Left forelimb (tissue), 1 donor: ENCODE measurements around the gene TYMS.
"Not testable (repeated sequence)": the region's sequence is repeated elsewhere in the genome, so short reads cannot be mapped to it uniquely, and the experiment has no call there.

Source experiments
- DNase-seq: peaks from one replicate; pipeline ENCODE4 v3.0.0-alpha.2; 2018; ENCODE audit warnings: low spot score

Gene TYMS

DNA sequence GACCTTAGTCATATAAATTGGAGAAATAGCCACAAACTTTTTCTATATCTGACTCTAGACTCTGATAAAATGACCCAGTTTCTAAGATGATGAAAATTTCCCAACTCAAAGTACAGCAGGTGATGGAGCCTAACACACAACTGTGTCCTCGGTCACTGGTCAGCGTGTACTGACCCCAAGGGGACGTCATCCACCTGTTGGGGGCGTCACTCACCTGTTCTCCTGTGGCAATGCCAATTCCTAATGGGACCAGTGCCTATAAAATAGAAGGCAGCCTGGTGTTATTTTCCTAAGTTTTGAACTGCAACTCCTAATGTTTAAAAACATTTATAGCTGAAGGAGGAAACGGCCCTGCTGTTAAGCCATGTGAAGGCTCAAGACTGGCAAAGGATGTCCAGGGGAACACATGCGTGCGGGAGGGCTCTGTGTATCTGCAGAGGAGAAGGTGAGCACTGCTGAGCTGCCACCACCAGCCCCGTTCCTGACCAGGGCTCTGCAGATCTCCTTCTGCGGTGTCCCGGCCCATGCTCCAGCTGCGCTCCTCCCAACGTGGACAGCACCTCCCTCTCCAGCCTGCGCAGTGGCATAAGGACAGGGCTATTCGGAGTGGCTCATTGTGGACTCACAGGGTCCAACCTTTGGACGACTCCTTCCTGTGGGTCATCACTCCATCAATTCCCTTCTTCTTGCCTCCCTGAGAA, 21.2 kb downstream of the TYMS start:
- DNase-seq = no peak

DNA sequence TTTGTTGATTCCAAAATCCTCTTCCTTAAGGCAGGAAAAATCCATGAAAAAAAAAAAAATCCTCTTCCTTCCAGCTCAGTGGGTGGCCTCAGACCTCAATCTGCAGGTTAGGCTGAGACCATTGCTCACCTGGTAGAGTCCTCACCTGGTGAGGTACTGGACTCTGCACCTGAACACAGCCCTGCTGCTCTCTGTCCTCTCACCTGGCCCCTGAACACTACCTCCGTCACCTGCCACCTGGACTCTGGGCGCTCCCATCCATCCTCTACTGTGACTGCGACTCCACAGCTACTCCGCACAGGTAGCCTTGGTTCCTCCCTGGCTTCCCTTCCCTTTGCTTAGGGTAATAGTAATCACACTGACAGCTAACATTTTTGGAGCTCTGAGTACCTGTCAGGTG, 22.1 kb downstream of the TYMS start:
- no peak for DNase-seq

DNA sequence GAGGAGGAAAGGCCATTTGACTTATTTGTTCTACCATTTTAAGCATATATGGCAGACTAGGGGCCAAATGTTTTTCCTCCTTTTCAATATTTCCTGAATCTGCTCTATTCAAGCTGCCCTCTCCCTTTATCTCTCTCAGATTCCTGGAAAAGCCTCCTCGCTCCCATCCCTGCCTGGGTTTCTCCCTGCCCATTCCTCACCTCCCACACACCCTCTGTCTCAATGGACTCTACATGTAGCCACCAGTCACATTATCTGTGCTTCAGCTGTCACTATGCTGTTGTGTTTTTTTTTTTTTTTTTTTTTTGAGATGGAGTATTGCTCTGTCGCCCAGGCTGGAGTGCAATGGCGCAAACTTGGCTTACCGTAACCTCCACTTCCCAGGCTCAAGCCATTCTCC, 22.9 kb downstream of the TYMS start:
- DNase-seq = no peak

DNA sequence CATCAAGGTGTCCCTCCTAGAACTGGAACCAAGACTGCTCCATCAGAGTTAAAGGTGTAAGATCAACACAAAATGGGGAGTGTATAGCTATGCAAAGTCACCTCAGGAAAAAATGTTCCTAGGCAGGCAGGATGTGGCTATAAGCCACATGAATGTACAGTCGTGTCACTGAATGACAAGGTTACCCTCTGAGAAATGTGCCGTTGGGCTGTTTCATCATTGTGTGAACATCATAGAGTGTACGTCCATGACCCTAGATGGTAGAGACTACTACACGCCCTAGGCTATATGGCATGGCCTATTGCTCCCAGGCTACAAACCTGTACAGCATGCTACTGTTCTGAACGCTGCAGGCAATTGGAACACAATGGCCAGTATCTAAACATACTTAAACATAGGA, 24.5 kb downstream of the TYMS start:
- no peak for DNase-seq

DNA sequence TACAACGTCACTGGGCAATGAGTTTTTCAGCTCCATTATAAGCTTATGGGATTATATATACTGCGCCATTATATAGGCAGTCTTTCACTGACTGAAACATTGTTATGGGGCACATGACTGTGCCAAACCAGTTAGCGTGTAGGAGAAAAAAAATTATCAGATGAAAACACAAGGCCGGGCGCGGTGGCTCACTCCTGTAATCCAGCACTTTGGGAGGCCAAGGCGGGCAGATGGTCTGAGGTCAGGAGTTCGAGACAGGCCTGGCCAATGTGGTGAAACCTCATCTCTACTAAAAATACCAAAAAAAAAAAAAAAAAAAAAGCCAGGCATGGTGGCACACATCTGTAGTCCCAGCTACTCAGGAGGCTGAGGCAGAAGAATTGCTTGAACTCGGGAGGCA, 25.0 kb downstream of the TYMS start:
- DNase-seq = not testable (repeated sequence)

DNA sequence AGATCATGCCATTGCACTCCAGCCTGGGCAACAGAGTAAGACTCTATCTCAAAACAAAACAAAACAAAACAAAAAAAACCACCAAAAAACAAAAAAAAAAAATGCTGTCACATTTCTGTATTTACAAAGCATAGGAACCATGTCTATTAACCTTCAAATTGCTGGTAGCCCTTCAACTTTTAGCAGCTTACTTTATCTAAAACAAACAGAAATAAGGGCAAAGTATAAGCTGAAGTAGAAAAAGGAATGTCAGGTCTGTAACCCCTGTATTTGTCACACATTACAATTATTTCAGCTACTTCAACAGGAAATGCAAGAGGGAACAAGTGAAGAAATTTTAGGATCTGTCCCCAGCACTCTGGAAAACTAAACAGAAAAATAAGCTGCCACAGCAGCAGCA, 25.4 kb downstream of the TYMS start:
- DNase-seq = no peak

DNA sequence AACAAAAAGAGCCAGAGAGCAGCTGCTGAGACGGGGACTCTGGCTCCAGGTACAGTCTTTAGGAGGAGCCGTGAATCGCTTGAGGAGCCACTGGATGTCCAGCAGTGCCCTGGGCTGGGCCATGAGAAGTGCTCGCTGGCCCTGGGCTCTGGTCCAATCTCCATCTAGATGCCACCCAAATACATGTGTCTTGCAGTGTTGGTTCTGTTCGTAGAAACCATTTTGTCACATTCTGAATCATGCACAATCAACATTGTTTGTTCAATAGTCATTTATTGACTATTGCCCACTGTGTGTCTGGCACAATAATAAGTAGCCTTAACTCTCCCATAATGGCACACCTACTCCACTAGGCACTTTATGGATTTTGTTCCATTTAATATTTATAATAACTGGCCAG, 26.1 kb downstream of the TYMS start:
- DNase-seq = no peak

DNA sequence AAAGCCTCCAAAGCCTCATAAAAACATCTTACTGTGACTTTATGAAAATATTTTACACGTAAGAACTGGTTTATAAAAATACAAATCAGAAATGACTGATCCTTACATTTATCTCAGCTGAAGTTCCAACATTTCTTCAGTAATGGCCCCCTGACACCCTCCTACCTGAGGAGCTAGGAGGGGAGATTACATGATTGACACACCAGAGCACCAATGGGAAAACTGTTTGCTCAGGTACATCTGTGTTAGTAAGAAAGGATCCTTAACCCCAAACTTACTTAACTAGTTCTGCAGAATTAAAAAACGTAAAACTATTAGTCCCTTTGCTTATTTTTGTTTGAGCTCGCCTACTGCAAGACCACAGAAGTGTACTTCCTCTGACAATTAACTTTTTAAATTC, 28.0 kb downstream of the TYMS start:
- DNase-seq = no peak

DNA sequence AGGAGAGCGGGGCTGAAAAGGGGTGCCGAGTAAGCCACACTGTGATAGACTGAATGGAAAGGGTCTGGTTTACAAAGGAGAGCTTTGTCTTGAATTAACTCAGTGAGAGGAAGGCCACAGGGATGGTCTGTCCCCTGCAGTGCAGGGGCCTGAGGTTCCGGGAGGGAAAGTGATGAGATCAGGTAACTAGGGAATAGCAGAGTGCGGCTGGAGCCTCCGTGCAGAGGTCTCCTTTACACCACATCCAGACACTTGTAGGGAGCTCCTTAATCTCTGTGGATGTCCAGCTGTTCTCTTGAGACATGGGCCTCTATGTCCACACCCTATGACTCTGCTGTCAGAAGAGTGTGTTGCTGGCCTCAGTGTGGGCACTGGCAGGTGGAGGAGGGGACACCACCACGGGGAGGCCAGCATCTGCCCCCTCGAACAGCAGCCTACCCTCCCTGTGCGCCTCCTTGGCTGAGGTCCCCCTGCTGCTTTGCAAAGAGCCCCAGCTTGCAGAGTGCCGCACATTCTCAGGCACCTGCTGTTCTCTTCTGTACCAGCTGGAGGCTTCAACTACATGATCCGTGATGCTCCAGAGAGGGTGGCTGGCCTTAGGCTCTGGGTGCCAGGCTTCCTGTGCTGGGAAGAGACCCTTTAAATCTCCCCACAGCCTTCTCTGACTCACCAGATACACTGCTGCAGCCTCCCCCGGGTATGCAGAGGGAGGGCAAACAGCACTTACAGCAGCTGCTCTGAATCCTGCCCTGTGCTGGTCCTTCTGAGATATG, 29.1 kb downstream of the TYMS start:
- no peak for DNase-seq

DNA sequence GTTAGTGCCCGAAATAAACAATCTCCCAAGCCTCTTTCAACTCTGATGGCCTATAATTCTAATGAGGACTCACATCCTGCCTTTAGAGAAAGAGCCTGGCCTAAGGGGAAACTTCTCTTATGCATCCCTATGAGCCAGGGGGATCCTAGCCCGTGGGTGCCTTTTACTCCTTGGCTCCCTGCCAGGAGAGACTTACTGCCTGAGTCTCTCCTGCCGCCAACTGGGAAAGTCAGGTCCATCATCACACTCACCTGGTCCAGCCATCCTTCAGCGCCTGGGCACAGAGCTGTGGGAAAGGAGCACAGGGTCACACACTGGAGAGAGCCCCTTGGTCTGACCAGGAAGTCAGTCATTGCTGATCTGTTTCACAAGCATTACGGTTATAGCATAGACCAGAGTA, 30.9 kb downstream of the TYMS start:
- DNase-seq = no peak

DNA sequence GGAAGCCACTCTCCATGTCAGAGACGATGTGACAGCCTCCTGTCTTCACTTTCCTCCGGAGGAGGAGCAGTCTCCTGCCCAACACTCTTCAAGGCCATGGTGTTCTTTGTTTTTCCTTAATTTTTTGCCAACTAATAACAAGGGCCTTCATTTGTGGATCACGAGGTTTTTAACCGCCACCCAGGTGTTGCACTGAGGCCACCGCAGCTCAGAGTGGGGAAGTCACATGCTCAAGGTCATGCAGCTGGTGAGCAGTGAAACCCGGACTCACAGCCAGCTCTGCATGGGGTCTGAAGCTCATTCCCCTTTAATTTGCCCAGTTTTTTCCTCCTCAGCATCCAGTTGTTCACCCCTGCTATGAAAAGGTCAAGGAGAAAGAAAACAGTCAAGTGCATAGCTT, 35.4 kb downstream of the TYMS start:
- no peak for DNase-seq

DNA sequence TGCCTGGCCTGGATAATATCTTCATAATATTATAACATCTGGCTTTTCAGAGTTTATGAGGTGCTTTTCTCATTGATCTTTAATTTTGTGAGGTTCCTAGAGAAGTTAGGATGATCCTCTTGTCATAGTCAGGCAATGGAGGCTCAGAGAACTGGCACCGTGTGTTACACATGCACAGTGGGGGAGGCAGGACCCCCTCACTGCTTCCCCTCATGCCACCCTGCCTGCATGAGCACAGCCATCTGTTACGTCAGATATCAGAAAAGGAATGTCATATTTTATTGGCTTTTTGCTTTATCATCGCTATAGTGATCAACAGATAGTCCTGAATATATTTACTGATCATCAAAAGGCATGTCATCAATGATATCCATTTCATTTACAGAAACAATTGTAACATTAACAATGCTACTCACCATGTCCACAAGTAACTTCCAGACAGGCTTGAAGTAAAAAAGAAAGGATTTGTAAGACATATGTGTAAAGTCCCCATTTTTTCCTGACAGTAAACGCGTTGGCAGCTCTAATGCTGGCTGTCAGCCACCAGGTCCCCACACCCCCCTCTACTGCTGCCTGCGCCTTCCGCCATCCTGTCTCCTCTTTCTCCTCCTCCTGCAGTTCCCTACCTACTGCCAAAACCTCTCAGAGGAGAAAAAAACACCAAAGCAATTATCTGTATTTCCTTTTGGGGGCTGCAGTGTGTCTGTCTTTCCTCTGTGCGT, 36.2 kb downstream of the TYMS start:
- DNase-seq = no peak

DNA sequence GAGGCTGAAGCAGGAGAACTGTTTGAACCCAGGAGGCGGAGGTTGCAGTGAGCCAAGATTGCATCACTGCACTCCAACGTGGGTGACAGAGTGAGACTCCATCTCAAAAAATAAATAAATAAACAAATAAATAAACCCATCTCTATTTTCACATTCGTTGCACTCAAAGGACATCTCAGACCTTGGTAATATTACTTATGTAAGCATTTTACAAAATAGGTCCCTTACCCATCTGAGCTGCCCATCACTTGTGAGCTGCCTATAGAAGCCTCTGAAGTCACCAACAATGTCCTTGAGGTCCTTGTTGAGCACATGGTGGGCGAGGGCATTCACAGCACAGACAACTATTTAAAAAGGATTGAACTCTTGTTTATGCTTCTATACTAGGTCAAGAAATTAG, 39.6 kb downstream of the TYMS start:
- no peak for DNase-seq

DNA sequence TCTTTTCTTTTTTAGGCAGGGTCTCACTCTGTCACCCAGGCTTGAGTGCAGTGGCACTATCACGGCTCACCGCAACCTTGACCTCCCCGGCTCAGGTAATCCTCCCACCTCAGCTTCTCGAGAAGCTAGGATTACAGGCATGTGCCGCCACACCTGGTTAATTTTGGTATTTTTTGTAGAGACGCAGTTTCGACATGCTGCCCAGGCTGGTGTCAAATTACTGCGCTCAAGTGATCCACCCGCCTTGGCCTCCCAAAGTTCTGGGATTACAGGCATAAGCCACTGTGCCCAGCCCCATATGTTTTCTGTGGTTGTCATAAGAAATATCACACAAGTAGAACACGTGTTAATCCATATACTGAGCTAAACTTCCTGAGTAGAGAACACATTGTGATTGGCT, 40.3 kb downstream of the TYMS start:
- DNase-seq = no peak

DNA sequence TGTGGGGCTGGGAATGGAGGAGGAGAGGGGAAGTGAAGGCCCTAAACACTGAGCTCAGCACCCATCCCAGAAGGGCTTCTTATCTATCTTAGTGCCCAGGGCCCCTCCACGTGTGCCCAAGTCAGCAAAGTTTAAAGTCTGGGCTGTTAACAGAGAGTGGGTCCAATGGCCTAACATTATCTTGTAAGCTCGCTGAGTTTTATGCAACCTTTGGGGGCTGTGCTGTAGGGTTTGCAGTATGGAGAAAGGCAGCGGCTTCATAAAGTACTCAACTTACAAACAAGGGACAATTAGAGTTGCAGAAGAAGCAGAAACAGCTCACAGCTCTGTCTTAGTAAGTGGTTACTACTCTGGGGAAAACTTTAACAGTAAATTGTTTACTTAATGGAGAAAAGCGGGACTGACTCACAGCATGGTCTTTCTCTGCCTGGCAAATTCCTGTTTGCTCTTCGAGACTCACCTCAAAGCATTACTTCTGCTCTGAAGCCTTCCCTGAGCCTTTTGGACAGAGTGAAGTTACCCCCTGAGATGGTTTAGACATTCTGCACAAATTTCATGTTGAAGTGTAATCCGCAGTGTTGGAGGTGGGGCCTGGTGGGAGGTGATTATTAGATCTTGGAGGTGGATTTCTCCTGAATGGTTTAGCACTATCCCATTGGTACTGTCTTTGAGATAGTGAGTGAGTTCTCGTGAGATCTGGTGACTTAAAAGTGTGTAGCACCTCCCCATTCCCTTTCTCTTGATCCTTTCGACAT, 45.9 kb downstream of the TYMS start:
- DNase-seq = no peak

DNA sequence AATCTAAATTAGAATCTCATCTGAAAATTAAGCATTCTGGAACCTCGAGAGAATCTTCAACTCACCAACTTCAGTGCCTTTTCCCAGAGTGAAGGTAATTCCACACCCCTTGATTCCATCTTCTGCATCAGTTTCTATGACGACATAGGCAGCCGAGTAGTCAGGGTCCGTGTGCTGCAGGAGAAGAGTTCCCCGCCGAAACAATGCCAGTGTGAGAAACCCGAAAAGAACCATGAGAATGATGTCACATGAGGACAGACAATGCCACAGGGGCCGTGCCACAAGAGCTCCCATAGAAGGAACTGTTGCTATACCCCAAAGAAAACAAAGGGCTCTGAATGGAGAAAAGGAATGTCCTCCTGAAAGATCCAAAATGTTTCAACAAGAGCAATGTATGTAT, 49.0 kb downstream of the TYMS start:
- no peak for DNase-seq

DNA sequence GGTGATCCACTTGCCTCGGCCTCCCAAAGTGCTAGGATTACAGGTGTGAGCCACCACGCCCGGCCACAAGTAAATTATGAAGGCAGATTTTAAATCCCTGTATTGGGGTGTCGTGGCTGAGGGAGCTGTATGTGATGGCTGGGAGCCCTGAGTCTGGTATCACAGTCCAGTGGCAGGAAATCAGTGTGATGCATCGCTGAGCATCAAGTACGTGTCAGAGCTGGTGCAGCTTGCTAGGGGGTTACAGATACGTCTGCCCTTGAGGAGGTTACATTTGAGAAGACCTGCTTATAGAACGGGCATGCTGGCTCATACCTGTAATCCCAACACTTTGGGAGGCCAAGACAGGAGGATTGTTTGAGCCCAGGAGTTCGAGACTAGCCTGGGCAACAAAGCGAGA, 50.6 kb downstream of the TYMS start:
- DNase-seq = no peak

DNA sequence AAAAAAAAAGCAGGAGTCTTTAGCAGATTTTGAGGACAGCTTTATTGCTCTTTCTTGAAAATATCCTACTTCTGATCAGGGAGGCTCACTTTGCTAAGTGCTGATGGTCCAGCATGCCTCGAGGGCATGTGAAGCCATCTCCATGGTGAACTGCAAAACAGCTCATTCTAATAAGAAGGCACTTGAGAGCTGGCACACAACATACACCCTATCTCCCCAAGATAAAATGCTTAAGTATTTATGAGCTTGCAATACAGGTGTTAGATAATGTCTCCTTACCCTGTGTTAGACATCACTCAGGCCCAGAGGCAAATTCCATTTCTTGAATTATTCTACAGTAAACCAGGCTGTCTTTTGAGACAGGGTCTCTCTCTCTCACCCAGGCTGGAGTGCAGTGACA, 52.3 kb downstream of the TYMS start:
- no peak for DNase-seq

DNA sequence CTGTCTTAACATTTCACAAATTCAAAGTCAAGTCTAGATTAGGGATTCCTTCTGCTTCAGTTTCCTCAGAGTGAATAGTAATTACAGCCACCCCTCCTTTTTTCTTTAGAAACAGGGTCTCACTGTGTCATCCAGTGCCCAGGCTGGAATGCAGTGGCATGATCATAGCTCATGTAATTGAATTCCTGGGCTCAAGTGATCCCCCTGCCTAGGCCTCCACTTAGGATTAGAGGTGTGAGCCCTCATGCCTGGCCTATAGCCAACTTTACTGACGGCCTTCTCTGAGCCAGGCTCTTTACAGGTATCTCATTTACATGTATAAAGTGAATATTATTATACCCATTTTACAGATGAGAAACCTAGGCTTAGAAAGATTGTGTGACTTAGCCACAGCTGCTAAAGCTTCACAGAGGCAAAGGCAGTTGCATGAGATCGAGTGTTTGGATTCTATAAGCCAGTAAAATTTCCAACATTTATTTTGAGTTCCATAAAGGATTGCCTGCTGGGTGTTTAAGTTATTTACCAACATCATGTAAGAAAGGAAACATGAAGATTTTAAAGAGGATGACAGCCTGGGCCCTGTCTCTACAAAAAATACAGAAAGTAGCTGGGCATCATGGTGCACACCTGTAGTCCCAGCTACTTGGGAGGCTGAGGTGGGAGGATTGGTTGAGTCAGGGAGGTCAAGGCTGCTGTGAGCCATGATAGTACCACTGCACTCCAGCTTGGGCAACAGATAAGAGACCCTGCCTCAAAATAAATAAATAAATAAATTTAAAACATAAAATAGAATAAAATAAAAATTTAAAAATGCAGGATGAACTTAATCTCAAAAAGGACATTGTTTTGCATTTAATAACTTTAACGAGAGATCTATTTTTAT, 53.2 kb downstream of the TYMS start:
- no peak for DNase-seq

DNA sequence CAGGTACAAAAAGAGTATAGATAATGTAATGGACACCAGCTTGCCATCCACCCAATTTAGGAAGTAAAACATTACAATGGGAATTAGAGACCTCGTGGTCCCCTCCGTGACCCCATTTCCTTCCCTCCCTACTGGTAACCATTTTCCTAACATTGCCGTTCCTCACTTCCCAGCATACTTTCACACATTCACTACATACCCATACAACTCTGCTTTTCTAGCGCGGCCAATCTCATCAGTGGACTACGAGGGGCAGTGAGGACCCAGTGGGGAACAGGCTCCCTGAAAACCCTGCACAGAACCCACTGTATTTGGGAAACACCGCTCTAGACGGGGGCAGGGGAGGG, 53.8 kb downstream of the TYMS start:
- DNase-seq = no peak

DNA sequence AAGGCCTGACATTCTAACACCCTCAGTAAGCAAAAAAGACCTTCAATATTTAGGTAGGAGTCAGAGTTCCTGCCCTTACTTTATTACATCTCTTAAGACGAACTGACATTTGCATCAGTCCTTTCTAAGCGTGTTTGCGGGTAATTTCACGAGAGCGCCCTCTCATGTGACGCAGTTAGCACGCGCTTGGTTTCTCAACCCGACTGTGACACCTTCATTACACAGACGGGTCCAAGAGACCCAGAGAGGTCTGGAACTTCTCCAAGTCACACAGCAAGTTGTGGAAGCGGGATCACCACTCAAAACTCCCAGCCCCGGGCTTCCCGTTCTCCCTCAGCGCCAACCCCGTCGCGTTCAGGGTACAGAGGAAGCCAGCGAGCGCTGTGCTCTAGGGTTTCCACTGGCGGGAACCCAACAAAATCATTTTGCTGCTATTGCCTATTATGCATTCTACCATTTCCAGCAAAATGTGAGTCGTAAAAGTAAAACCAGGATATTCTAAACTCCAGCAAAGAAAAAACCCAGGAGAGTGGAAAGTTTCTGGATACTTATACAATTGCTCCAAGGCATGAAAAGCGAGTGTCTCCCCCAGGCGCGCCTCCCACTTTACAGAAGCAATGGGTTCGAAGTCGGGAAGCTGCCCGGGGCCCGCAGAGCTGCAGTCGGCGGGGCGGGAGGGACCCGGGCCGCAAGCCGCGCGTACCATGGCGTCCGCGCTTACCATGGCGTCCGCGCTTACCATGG, 54.4 kb downstream of the TYMS start:
- peak; percentile 78 for DNase-seq
